A549 (cell line): Measurements from ENCODE around the gene KIAA0232. TPM values are rescaled to one million over a fixed set of nuclear protein-coding genes. Genes with fewer than 3 reads are reported as not detected.
"Not testable (repeated sequence)": the region's sequence is repeated elsewhere in the genome, so short reads cannot be mapped to it uniquely, and the experiment has no call there.

Experiments used
- ATAC-seq, 2 experiments: fragments of 200-7000 bp in 1 of 2; fragments of >200 bp in 1 of 2; cut with Nextera tagmentation in 1 of 2; cut with Tn5 transposase in 1 of 2; 3 replicates each; pipeline versions ENCODE4 v1.8.0 to v1.9.1; 2018 to 2020; ENCODE audit warnings: mild to moderate bottlenecking in 1 of 2, moderate library complexity in 1 of 2
- CTCF ChIA-PET: fragments of 300-600 bp; sonication (Branson Sonifier 250); formaldehyde crosslinking; extraction: SDS; loops from one replicate; lab custom pipeline; 2021; ENCODE audit warnings: antibody characterized with exemption, inconsistent platforms; lab: Yijun Ruan, JAX
- POLR2A ChIA-PET: fragments of 350-600 bp; formaldehyde crosslinking; extraction: SDS; loops from one replicate; lab custom pipeline; 2021; ENCODE audit warnings: antibody characterized with exemption, inconsistent platforms; lab: Yijun Ruan, JAX
- DNase-seq, 2 experiments: peaks; one replicate each; pipeline versions ENCODE4 v3.0.0 to v3.0.0-alpha.2; 2011 to 2016; ENCODE audit warnings: low read depth in 1 of 2, low spot score in 1 of 2
- FAIRE-seq: peaks from 2 replicates; lab custom pipeline; 2011; peaks lifted over from hg19 to GRCh38; lab: Jason Lieb, UNC
- H3K27ac ChIP-seq, 2 experiments: fragments of >200 bp; sonication (Bioruptor Twin); formaldehyde crosslinking; 3 replicates each; pipeline ENCODE4 v1.5.1; 2016 to 2017
- H3K4me1 ChIP-seq: fragments of >200 bp; sonication (Bioruptor Twin); formaldehyde crosslinking; 3 replicates; pipeline ENCODE4 v1.6.1; 2016
- H3K4me2 ChIP-seq: fragments of >200 bp; sonication (Bioruptor Twin); formaldehyde crosslinking; 3 replicates; pipeline ENCODE4 v1.6.1; 2016
- H3K4me3 ChIP-seq: fragments of >200 bp; sonication (Bioruptor Twin); formaldehyde crosslinking; 3 replicates; pipeline ENCODE4 v1.5.1; 2016
- H3K9me3 ChIP-seq: fragments of >200 bp; sonication (Bioruptor Twin); formaldehyde crosslinking; 3 replicates; pipeline ENCODE4 v1.6.1; 2016
- BCL3 ChIP-seq: fragments of >200 bp; sonication (Bioruptor Twin); formaldehyde crosslinking; IDR thresholded peaks from 3 replicates; pipeline ENCODE4 v1.6.1; 2016
- CBX8 ChIP-seq: fragments of 200-600 bp; sonication (generic); IDR thresholded peaks from 2 replicates; pipeline ENCODE4 v1.6.1; 2016
- CEBPB ChIP-seq, 2 experiments: fragments of >200 bp in 1 of 2; sonication (Bioruptor Twin) in 1 of 2; formaldehyde crosslinking in 1 of 2; IDR thresholded peaks; 2 replicates each; pipeline ENCODE4 v1.6.1; 2012 to 2016
- CHD4 ChIP-seq: fragments of 200-600 bp; sonication (generic); IDR thresholded peaks from 2 replicates; pipeline ENCODE4 v1.6.1; 2016; ENCODE audit warnings: antibody characterized with exemption, mild to moderate bottlenecking, borderline replicate concordance
- EHF ChIP-seq: fragments of 250-450 bp; sonication (Bioruptor Pico); IDR thresholded peaks from 2 replicates; pipeline ENCODE4 v1.5.0; 2020; ENCODE audit warnings: mild to moderate bottlenecking
- HDAC2 ChIP-seq: fragments of 200-600 bp; sonication (generic); IDR thresholded peaks from 2 replicates; pipeline ENCODE4 v1.6.1; 2016
- HES2 ChIP-seq: fragments of >200 bp; sonication (Bioruptor Twin); formaldehyde crosslinking; IDR thresholded peaks from 2 replicates; pipeline ENCODE4 v1.6.1; 2016
- HEYL ChIP-seq: fragments of 250-450 bp; sonication (Bioruptor Pico); IDR thresholded peaks from 2 replicates; pipeline ENCODE4 v1.8.0; 2021; ENCODE audit warnings: mild to moderate bottlenecking, moderate library complexity
- HOXB5 ChIP-seq: fragments of 250-450 bp; sonication (Bioruptor Pico); IDR thresholded peaks from 2 replicates; pipeline ENCODE4 v1.5.0; 2020; ENCODE audit warnings: mild to moderate bottlenecking, moderate library complexity
- JUN ChIP-seq, 2 experiments: fragments of >200 bp; sonication (Bioruptor Twin); formaldehyde crosslinking; IDR thresholded peaks; 2 replicates in 1 of 2; 3 replicates in 1 of 2; pipeline ENCODE4 v1.6.1; 2016 to 2017
- JUNB ChIP-seq: fragments of >200 bp; sonication (Bioruptor Twin); formaldehyde crosslinking; IDR thresholded peaks from 2 replicates; pipeline ENCODE4 v1.6.1; 2016
- KDM5A ChIP-seq: fragments of 200-600 bp; sonication (generic); IDR thresholded peaks from 2 replicates; pipeline ENCODE4 v1.6.1; 2016; ENCODE audit warnings: antibody characterized with exemption, mild to moderate bottlenecking
- MAFK ChIP-seq: fragments of 450-650 bp; IDR thresholded peaks from 2 replicates; pipeline ENCODE4 v1.6.1; 2014; ENCODE audit not compliant: partially characterized antibody
- MAX ChIP-seq: IDR thresholded peaks from 2 replicates; pipeline ENCODE4 v1.6.1; 2012
- MAZ ChIP-seq: fragments of 150-350 bp; IDR thresholded peaks from 2 replicates; pipeline ENCODE4 v1.6.1; 2014; ENCODE audit warnings: antibody characterized with exemption, low read depth, low read length, borderline replicate concordance
- NR3C1 ChIP-seq: fragments of >200 bp; sonication (Bioruptor Twin); formaldehyde crosslinking; IDR thresholded peaks from 3 replicates; pipeline ENCODE4 v1.6.1; 2017
- RFX5 ChIP-seq: fragments of 450-650 bp; IDR thresholded peaks from 2 replicates; pipeline ENCODE4 v1.7.1; 2014; ENCODE audit warnings: antibody characterized with exemption, mild to moderate bottlenecking, moderate library complexity
- SMC3 ChIP-seq: fragments of >200 bp; sonication (Bioruptor Twin); formaldehyde crosslinking; IDR thresholded peaks from 3 replicates; pipeline ENCODE4 v1.6.1; 2018; ENCODE audit warnings: inconsistent platforms
- WGBS: methylation state at CpG from one replicate; pipeline ENCODE4 v1.1.6; 2017; ENCODE audit errors: missing lambda C conversion rate; 5-methylcytosine and 5-hydroxymethylcytosine counted together
- polyA plus RNA-seq, 4 experiments: library from polyadenylated mRNA; depleted of rRNA in 3 of 4; stranded (reverse); fragments of >200 nt; fragmentation: RNase III in 1 of 4; extraction: RNeasy Plus Mini Kit Qiagen cat#74134 plus additional on column Dnase treatment in 1 of 4; gene quantifications; 2 replicates in 3 of 4; 3 replicates in 1 of 4; pipeline ENCODE4 v1.2.3, GENCODE V29; 2011 to 2017
- TF ChIP-seq, protein P1 (sequence below): IDR thresholded peaks from 2 replicates; pipeline ENCODE4 v1.6.1; 2012; ENCODE audit warnings: low read depth, borderline replicate concordance
- TF ChIP-seq, protein P2 (sequence below): IDR thresholded peaks from 2 replicates; pipeline ENCODE4 v1.6.1; 2012

Gene KIAA0232
- polyA plus RNA-seq, 2 of the 4 experiments (the other 2 are of a cell fraction): 9.3 to 21.5 TPM

DNA sequence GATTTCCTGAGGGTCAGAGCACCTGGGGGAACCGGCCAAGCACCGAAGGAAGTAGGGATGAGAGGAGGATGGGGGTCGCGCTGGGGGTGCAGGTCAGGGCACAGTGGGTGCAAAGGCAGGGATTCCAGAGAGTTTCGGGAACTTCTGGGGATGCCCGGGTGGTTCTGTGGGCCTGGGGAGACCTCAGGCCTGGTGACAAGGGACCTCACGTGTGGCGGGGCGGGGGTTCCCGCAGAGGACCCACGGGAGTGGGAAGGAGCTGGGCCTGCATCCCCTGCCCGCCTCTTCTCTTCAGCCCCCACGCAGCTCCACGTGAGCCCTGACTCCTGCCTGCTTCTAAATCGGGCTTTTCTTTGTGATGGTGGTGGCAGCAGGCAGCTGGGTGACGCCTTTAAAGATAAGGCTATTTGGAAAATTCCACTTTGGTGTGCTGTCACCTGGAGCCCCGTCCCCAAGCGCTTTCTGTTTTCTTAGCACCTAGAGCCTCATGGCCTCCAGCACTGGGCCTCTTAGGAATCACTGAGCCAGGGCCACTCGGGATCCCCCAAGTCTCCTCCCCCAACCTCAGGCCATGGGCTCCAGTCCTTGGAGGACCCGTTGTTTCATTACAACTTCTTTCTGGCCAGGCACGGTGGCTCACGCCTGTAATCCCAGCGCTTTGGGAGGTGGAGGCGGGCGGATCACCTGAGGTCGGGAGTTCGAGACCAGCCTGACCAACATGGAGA, 120.0 kb downstream of the KIAA0232 start:
- no peak overlapping the region for H3K4me3 ChIP-seq
- ATAC-seq (no peak), FAIRE-seq (no peak), DNase-seq (no peak)
- H3K27ac ChIP-seq: no peak overlapping the region
- no peak overlapping the region for H3K4me2 ChIP-seq
- TF ChIP-seq CBX8 (no peak), KDM5A (no peak), RFX5 (no peak), JUN (IDR thresholded peaks at IDR 0.05) (no peak), EHF (CRISPR knock-in tag) (no peak), MAFK (no peak), SMC3 (no peak), HDAC2 (no peak), CHD4 (no peak)
- TF ChIP-seq, protein P1, sequence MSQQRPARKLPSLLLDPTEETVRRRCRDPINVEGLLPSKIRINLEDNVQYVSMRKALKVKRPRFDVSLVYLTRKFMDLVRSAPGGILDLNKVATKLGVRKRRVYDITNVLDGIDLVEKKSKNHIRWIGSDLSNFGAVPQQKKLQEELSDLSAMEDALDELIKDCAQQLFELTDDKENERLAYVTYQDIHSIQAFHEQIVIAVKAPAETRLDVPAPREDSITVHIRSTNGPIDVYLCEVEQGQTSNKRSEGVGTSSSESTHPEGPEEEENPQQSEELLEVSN: no peak
- TF ChIP-seq, protein P2, sequence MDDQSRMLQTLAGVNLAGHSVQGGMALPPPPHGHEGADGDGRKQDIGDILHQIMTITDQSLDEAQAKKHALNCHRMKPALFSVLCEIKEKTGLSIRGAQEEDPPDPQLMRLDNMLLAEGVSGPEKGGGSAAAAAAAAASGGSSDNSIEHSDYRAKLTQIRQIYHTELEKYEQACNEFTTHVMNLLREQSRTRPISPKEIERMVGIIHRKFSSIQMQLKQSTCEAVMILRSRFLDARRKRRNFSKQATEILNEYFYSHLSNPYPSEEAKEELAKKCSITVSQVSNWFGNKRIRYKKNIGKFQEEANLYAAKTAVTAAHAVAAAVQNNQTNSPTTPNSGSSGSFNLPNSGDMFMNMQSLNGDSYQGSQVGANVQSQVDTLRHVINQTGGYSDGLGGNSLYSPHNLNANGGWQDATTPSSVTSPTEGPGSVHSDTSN: no peak
- no peaks in the 10 kb centered on the region for H3K4me1 ChIP-seq
- ChIA-PET POLR2A (no interaction called here), CTCF (interaction anchor here (1.1 kb wide), 1 partner anchor 17 kb away, joined by 3 read pairs; no protein-coding TSS in a partner anchor)
- H3K9me3 ChIP-seq: no peaks in the 10 kb centered on the region
- 83% methylated on average over 23 of the region's 27 CpGs for WGBS

DNA sequence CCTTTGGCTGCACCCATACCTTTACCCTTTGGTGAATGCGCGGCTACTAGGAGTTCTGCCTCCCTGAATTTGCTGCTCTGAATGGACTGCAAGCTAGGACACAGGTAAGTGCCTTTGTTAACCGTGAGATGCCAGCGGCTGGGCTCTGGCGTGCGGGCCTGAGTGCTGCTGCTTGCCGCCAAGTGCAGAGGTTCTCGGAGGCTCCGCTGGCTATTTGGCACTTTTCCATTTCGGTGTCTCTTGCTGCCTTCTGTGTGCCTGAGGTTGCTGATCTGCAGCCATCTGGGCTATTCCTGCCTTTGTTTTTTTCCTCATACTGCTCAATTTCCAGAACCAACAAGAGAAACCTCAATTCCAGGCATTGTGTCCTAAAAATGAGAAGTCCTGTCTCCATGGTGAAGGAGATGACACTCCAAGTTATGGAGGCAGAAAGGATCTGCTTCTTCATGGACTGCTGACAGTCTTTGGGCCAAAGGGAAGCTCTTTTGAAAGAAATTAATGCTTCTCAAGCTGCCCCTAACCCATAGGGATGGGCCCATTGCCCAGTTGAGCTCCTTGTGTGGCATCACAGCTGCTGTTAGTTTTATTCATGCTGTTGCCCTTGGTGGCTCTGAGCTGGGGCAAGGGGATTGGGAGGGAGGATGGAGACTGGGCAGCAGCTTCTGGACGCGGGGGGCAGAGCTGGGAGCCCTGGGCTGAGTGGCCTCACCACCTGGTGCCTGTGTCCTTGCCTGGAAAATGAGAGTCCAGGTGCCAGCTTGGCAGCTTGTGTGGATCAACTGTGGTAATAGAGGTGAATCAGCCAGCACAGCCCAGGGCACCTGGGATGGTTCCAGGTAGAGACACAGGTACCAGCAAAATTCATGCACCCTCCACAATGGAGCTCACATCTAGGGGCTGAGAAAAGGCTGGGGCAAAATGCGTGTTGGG, 123.3 kb downstream of the KIAA0232 start:
- Histone ChIP-seq H3K4me2 (no peak overlapping the region), H3K9me3 (no peaks in the 10 kb centered on the region), H3K4me1 (peaks cover 15% of the 10 kb centered on the region), H3K27ac (peak overlapping the region in 1 of 2 experiments; percentile 33; a peak in 1 of 6 replicates), H3K4me3 (no peak overlapping the region)
- ChIA-PET CTCF (interaction anchor here (1.0 to 1.9 kb wide), 5 partner anchors 10 to 185 kb away, joined by 3 to 4 read pairs (median 4); no protein-coding TSS in a partner anchor), POLR2A (interaction anchor here (0.9 kb wide), 1 partner anchor 12 kb away, joined by 3 read pairs; no protein-coding TSS in a partner anchor)
- no peak for ATAC-seq
- FAIRE-seq: no peak
- no peak for TF ChIP-seq JUN (IDR thresholded peaks at IDR 0.05)
- TF ChIP-seq JUNB: no peak
- no peak for TF ChIP-seq HEYL (CRISPR knock-in tag)
- no peak for TF ChIP-seq RFX5
- no peak for TF ChIP-seq CEBPB (IDR thresholded peaks at IDR 0.05)
- TF ChIP-seq KDM5A: no peak
- TF ChIP-seq MAZ: no peak
- TF ChIP-seq HES2: no peak
- TF ChIP-seq BCL3: no peak
- TF ChIP-seq NR3C1: no peak
- TF ChIP-seq HOXB5 (CRISPR knock-in tag): no peak
- TF ChIP-seq MAX: no peak
- DNase-seq: no peak
- WGBS: 96% methylated on average over 7 of the region's 13 CpGs

DNA sequence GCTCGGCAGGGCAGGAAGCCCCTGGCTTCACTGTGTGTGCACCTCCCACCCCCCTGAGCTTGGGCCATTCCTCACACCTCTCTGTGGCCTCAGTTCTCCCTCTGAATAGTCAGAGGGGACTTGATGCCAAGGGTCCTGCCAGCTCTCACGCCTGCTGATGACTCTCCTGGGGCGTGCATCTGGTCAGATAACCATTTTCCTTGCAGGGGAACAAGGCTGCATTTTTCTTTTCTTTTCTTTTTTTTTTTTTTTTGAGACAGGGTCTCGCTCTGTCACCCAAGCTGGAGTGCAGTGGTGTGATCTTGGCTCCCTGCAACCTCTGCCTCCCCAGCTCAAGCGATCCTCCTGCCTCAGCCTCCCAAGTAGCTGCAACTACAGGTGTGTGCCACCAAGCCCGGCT, 124.0 kb downstream of the KIAA0232 start:
- not testable (repeated sequence) for DNase-seq, H3K4me3 ChIP-seq, FAIRE-seq, H3K9me3 ChIP-seq, H3K4me2 ChIP-seq, ATAC-seq, H3K27ac ChIP-seq
- CTCF ChIA-PET: interaction anchor here (1.0 to 1.9 kb wide), 7 partner anchors 10 to 186 kb away, joined by 3 to 6 read pairs (median 4); no protein-coding TSS in a partner anchor
- WGBS: 66% methylated on average over 5 of the region's 6 CpGs
- H3K4me1 ChIP-seq: peaks cover 22% of the 10 kb centered on the region
- POLR2A ChIA-PET: interaction anchor here (0.9 kb wide), 1 partner anchor 13 kb away, joined by 3 read pairs; no protein-coding TSS in a partner anchor
